Activated CD8-positive, alpha-beta memory T cell treated with anti-CD3 and anti-CD28 coated beads for 48 hours (primary cell): ENCODE results near the gene MED8.

Source experiments
- DNase-seq, 3 experiments: peaks; one replicate each; pipeline ENCODE4 v3.0.0-alpha.2; 2020; ENCODE audit warnings: low read depth in 2 of 3, low spot score in 2 of 3

MED8 gene, protein sequence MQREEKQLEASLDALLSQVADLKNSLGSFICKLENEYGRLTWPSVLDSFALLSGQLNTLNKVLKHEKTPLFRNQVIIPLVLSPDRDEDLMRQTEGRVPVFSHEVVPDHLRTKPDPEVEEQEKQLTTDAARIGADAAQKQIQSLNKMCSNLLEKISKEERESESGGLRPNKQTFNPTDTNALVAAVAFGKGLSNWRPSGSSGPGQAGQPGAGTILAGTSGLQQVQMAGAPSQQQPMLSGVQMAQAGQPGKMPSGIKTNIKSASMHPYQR

DNA sequence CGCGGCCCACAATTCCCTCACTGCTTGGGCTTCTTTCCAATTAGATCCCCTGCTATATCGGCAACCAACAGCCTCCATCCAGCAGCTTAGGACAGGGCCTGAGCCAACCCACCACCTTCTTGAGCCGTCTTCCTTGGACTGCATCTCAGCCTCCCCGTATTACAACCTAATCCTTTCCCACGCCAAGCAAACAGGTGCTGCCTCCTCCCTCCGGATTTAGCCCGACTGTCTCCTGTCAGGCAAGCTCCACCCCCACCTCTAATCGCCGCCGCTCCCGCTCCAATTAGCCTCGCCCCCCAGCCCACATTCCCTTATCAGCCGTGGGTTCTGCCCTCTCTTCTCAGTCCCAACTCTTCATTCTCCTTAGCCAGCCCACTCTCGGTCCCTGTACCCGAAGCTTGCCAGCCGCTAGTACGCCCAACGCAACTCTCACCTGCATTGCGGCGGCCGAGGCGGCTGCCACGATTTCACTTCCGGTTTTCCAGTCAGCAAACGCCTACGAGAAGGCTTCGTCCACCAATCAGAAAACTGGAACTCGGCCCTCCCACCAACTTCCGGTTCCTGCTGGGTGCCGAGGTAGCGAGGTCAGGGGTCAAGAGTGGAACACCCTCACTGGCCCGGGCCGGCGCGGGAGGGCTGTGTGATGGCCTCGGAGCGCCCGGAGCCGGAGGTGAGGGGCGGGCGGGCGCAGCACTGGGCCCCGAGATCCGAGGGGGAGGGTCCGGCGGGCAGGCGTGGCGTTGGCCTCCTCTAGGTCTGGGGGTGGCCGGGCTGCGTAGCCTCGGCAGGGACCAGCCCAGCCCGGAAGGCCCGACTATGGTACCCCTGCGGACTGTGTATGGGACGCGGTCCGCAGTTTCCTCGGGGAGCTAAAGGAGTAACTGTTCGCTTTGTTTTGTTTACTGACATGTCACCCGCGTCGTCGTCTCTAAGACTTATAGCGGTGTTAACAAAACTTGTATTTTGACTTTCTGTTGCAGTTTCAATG, at the start of gene MED8, which contains the start of gene SZT2:
MED8 (minus strand) TSS at position 475 of the 988 bp plus-strand sequence; CDS start at position 439, 36 bp downstream.
SZT2 (plus strand) TSS at position 574 of the 988 bp plus-strand sequence; CDS start at position 644, 70 bp downstream.
- peak; percentile 71 to 86 (median 81) for DNase-seq

DNA sequence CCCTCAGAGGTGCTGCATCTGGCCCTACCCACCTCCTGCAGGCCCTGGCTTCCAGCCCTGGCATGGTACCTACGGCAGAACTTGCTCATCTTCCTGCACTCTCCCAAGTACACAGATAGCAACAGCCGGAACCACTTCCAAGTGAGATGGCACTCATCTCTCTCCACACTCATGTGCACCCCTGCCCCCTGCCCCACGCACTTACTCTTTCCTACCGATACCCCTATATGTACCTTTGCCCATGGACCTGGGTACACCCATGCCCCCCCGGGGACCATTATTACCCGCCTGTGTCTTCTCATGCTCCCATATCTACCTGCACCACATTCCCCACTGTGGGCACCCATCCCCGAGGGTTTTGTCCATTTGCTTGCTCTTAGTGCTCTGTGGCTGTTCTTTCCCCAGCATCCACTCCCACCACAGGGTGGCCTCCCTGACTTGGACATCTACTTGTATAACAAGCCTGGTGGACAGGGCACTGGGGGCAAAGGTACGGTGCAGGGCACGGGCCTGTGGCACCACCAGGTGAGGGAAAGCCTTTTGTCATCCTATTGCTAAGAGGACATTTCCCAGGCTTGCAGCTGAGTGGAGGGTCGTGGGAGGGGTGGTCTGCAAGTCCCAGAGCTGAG, 49.5 kb upstream of the MED8 start:
- DNase-seq = no peak

DNA sequence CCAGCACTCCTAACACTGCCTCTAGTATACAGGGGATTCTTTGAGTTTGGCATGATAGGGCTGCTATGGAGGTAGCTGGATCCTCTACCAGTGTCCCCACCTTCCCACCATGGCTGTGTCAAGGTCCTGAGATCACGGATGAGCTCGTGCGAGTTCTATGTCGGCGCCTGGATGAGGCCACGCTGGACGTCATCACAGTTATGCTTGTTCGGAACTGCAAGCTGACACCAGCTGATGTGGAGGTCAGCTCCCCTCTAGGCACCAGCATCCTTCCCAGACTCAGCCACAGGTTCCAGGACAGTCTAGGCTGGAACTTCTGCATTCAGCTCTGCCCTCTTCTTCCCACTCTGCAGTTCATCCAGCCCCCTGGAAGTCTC, 49.0 kb upstream of the MED8 start:
- DNase-seq = no peak

DNA sequence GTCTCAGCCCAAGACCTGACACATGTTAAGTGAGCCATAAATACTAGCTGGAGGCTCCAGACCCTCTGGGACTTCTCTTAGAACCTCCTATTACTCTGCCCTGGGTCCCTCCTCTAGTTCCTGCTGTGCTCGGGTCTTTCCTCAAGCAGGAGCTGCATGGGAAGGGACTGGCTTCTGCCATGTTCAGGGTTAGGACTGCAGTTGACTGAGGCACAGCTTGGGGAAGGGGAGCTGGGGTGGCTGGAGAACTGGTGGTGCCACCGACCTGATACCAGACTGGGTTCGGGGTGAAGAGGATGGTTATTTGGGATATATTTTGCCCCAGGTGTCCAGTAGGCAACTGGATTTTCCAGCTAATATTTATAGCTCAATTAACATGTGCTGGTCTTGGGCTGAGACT, 48.4 kb upstream of the MED8 start:
- DNase-seq = no peak

DNA sequence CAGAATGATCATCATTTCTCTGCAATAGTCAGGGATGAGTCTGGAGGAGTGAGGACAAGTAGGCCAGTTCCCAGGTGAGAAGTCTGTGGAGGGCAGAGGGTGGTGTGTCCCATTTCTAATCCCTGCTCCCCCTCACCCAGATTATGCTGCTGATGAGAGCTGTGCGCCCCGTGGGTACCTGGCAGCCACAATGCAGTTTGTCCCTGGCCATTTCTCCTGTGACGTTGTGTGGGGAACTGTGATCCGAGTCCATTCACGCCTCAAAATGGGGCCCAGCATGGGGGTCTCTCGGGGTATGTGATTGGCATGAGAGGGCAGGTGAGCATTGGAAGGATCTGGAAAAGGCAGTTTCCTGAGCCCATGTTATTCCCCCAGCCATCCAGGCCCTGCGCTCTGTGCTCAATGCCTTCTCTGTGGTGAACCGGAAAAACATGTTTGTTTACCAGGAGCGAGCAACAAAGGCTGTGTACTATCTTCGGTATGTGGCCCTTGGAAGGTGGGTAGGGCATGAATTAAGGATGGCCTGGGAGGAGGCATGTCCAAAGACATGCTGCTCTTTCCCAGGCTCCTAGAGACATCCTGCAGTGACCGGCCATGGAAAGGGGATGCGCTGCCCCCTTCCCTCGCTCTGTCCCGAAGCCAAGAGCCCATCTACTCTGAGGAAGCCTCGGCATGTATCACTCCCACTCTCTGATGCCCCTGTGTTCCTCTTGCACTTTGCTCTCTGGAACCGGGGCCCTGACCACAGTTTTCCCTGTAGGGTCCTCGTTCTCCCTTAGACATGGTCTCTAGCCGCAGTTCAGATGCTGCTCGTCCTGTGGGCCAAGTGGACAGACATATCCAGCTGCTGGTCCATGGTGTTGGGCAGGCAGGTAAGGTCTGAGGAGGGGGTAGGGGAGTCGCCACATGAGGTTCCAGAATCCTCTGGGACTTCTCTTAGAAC, 47.7 kb upstream of the MED8 start:
- no peak for DNase-seq

DNA sequence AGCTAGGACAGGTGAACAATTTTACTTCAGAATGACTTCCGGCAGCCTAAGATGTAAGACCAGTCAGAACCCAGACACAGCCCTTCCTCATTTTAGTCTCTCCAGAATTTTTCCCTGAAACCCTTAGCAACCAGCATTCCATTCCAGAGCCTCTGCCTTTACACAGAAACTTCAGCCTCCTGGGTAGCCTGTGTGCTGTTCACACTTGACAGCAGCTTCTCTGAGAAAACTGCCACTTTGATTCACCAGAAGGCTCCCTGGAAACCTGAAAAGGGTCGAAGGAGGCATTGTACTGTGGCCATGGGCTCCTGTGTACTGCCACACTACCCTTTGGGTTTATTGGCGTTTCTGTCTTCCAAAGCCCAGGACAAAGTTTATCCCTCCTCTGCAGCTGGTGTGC, 46.8 kb upstream of the MED8 start:
- no peak for DNase-seq

DNA sequence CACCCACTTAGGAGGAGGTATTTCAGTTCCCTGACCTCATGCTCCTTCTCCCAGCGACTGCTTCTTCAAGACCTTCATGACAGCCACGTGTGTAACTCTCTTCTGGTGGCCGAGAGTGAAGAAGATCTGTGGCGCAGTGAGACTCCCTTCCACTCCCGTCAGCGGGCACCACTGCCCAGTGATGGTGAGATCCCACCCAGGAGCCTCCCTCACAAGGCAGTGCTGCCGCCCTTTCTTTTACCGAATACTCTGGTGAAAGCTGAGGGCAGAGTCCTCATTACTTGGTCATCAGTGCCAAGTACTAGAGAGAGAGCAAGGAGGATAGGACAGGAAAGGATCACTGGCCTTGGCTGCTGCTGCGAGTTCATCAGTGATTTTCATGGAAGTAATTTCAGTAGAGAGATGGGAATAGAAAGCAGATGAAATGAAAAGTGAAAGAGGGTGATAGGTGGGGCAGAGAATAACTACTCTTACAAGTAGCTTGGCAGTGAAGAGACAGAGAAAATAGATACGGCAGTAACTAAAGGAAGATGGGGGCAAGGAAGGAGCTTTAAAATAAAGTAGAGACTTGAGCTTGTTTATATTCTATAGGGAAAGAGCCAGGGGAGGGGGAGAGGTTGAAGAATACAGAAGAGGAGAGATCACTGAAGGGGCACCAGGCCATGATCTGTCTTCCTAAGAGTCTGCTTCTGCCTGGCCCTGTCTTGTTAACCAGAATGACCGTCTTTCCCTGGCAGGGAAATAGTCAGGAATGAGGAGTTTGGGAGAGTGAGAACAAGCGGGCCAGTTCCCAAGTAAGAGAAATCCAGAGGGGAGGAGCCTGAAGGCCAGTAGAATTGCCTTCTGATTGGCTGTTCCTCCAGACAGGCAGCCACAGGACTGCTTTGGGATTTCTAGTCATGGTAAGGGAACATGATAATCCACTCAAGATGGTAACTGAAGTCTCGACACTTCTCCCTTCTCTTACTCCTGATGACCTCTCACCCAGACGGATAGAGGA, 45.8 kb upstream of the MED8 start:
- DNase-seq = no peak

DNA sequence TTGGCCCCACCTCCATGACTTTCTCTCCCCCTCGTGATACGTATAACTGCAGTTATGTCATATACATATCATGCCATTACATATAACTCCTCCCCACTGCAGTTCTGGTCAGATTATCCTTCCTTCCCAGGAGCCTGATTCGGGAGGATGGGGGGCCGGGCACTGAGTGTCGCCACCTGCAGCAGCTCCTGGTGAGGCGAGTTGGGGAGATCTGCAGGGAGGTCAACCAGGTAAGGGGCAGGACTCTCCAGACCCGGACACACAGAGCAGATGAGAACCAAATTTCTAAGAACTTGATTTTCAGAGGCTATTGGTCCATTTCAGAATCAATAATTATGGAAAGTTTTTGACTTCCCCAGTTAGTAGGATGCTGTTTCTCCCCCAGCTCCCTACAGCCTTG, 44.7 kb upstream of the MED8 start:
- no peak for DNase-seq

DNA sequence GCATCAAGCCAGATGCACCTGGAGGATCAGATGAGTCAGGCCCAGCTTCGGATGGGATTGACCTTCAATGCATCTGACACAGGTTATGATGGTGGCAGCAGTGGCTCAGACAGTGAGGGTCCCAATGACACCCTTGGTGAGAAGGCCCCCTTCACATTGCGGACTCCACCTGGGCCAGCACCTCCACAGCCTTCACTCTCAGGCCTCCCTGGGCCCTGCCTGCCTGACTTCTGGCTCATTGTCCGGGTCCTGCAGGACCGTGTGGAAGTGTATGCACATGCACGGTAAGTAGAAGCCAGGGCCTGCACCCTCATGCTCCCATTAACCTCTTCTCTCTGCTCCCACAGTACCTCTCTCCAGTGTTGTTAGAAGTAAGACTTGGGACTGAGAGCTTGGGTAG, 43.3 kb upstream of the MED8 start:
- DNase-seq = no peak

DNA sequence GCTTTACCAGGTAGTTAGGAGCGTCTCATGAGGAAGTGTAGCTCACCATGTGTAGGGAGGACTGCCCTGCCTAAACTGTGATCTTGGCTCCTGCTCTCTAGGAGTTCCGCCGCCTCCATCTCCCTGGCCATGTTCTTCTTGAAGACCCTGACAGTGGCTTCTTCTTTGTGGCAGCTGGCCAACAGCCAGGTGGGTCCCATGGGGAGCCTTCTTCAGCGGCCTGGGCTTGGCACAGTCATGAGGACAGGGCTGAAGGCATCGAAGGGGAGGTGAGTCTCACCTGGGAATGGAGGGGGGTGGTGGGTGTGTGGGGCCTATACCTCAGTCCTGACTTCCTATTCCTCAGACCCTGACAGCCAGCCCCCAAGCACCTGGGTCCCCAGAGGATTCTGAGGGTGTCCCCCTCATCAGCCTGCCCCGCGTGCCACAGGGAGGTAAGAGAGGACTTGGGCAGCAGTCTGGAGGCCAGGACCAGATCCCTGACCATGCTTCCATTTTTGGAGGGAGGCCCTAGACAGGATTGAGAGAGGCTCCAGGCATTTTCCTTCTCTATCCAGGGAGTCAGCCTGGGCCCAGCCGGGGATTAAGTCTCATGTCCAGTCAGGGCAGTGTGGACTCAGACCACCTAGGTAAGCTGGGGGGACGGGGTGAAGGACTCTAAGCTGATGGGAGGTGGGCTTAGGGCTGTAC, 42.7 kb upstream of the MED8 start:
- DNase-seq = no peak

DNA sequence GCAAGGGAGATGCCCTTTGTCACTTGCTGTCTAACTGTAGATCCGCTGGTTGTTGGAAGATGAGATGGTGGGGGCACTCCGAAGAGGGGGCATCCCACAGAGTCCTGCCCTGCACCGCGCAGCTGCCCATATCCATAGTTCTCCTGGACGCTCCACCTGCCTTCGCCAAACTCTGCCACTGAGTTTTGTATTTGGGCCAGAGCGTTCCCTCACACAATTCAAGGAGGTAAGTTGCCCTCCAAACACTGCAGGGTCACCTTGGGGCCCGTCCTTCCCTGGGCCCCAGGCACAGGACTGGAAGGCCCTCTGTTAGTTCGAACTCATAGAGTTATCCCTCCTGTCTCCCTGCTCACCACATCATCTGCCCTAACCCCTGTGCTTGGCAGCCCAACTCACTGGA, 42.1 kb upstream of the MED8 start:
- no peak for DNase-seq

DNA sequence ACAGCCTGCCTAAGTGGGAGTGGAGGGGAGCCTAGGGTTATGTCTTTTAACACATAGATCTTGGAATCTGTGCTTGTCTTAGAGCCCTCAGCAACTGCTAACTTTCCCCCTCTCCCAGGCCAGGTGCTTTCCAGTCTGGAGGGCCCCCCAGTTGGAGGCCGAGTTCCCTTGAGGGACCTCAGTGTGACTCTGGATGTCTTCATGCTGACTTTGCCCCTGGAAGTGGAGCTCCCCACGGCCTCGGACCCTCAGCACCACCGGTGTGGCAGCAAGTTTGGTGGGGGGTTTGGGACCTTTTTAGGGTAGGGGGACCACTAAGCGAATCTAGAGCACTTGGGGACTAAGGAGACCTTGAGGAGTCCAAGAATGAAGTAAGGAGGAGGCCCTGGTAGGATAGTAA, 41.2 kb upstream of the MED8 start:
- DNase-seq = no peak

DNA sequence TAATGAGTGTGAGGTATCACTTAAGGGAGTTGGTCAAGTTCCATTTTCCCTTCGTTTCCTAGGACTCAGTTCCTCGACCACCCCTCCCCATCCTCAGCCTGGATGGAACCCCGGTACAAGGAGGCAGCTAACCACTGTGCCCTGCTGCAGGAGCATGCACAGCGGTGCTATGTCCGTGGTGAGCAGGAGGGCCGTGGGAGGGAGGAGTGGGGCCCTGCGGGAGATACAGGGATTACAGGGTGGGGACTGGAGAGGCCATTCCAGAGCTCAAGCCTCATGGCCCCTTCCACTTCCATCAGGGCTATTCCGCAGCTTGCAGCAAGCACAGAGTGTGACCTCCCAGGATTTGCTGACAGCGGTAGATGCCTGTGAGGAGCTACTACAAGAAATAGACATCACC, 38.3 kb upstream of the MED8 start:
- no peak for DNase-seq

DNA sequence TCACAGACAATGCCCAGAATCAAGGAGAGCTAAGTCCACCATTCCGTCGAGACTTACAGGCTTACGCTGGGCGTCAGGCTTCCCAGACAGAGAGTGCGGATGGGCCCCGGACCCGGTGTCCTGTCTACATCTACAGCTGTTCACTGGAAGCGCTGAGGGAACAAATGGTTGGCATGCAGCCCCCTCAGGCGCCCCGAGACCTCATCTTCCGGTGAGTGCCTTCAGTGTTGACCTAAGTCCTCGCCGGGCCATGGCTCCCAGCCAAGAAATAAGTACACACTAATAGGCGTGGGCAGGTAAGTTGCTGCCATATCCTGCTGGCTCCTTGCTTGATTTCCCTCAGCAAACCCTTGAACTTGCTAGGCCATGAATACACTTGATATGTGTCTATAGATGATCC, 37.9 kb upstream of the MED8 start:
- DNase-seq = no peak

DNA sequence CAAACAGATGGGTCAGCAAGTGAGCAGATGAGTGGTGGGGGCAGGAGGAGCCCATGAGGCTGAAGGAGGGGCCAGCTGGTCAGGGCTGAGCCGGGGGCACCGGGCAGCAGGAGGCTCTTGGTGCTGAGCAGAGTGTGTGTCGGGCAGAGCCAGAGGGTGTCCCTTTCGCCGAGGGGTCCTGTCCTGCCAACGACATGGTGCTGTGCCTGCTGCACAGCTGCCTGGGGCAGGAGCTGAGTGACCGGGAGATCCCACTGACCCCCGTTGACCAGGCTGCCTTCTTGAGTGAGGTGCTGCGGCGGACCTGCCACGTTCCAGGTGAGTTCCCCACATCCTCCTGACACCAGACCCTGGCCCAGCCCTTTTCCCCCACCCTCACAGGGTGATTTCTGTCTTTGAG, 36.6 kb upstream of the MED8 start:
- DNase-seq = no peak

DNA sequence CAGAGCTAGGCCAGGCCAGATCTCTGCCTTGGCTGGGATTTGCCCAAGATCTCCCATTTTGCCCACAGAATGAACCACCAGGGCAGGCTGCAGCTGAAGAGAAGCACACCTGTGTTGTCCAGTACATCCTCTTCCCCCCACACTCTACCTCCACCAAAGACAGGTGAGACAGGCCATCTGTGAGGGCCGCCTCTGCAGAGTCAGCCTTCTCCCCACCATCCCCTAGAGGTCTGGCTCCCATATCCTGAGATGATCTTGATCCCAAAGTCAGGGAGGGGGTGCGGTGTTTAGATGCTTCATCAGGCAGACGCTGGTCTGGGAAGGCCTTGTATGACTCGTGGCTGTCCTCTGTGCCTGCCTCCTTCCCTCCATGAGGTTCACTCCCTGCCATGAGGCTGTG, 35.4 kb upstream of the MED8 start:
- DNase-seq = no peak

DNA sequence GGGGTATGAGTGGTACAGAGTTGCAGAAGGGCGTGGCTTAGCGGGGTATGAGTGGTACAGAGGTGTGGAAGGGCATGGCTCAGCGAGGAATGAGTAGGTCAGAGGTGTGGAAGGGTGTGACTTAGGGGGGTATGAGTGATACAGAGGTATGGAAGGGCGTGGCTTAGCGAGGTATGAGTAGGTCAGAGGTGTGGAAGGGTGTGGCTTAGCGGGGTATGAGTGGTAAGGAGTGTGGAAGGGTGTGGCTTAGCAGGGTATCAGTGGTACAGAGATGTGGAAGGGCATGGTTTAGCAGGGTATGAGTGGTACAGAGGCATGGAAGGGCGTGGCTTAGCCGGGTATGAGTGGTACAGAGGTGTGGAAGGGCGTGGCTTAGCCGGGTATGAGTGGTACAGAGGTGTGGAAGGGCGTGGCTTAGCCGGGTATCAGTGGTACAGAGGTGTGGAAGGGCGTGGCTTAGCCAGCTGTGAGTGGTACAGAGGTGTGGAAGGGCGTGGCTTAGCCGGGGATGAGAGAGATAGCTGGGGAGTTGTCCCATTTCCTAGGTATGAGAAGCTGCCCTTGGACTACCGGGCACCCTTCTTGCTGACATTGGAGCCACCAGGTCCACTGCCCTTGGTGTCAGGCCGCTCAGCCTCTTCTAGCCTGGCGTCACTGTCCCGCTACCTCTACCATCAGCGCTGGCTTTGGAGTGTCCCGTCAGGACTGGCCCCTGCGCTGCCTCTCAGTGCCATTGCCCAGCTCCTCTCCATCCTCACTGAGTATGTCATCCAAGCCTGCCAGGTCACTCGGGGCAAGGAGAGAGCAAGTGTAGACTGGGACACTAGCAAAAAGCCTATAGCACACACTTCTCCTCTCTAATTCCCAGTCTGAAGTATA, 34.3 kb upstream of the MED8 start:
- DNase-seq = no peak
